Measurements from ENCODE around the gene CACNA2D4. TPM values are rescaled to one million over a fixed set of nuclear protein-coding genes. Genes with fewer than 3 reads are reported as not detected.

Gene CACNA2D4
- total and polyA plus RNA-seq, 2 donors (not counting 3 experiments of a cell fraction or from before 2014, with no cell fraction given) = 0.58 to 0.73 TPM

- FAIRE-seq = no peak
- Histone ChIP-seq H3K9me3 (replicated peaks; ENCODE audit: control insufficient read depth, insufficient read depth, low read length) (no peaks in the 10 kb centered on the region), H3K4me2 (ENCODE audit: insufficient read depth, low read length) (no peak overlapping the region), H3K27me3 (ENCODE audit: control insufficient read depth in 2 of 2, insufficient read depth in 2 of 2, low read length in 2 of 2) (no peaks in the 10 kb centered on the region), H3K36me3 (ENCODE audit: control insufficient read depth in 2 of 2, extremely low read depth in 1 of 2, insufficient read depth in 2 of 2, low read length in 2 of 2) (no peaks in the 10 kb centered on the region), H2AFZ (ENCODE audit: low read depth, low read length) (no peak overlapping the region), H3K79me2 (ENCODE audit: control insufficient read depth, insufficient read depth, low read length) (no peaks in the 10 kb centered on the region), H3K4me3 (replicated peaks in 1 of 3; ENCODE audit: insufficient read depth in 1 of 3, low read depth in 1 of 3, low read length in 3 of 3) (no peak overlapping the region), H4K20me1 (replicated peaks; ENCODE audit: control insufficient read depth, extremely low read depth, insufficient read depth, low read length) (no peaks in the 10 kb centered on the region), H3K9me1 (replicated peaks; ENCODE audit: control insufficient read depth, extremely low read depth, insufficient read depth, low read length) (no peaks in the 10 kb centered on the region), H3K9ac (replicated peaks; ENCODE audit: extremely low read depth, insufficient read depth, low read length) (no peak overlapping the region), H3K27ac (ENCODE audit: insufficient read depth, low read depth, low read length) (no peak overlapping the region), H3K4me1 (ENCODE audit: control insufficient read depth, extremely low read depth, insufficient read depth, low read length) (no peaks in the 10 kb centered on the region)
- POLR2A ChIA-PET = no interaction called here
- BruUV-seq (replicated peaks) = no TSS peak
- no peak for DNase-seq (ENCODE audit: low read depth, low spot score)
- TF ChIP-seq EZH2 (IDR thresholded peaks at IDR 0.05; ENCODE audit: borderline replicate concordance, low read depth, low read length, severe bottlenecking) (no peak), CTCF (IDR thresholded peaks at IDR 0.05; ENCODE audit: extremely low read depth in 1 of 2, insufficient read depth in 1 of 2, low read depth in 1 of 2, low read length in 2 of 2) (no peak)
- dilution Hi-C loops (cut with MboI; ENCODE audit: extremely low pct_ligation_motif_present, low sequenced_read_pairs) (loop anchor here (25.0 kb wide), 1 partner anchor 302 kb away; the partner anchor contains the start of gene WNT5B), intact Hi-C loops (cut with micrococcal nuclease) (no loop called here)
- CTCF ChIA-PET = interaction anchor here (0.9 to 2.8 kb wide), 52 partner anchors 10 to 646 kb away, joined by 3 to 226 read pairs (median 5); partner anchors contain the start of genes CACNA2D4, DCP1B and LRTM2
Observed at GRCh38 chr12:1939331-1939730, 20.9 kb upstream of the CACNA2D4 start.

GRCh38 chr12:1937481-1938224, 19.2 kb upstream of the CACNA2D4 start:
- H3K36me3 ChIP-seq (ENCODE audit: control insufficient read depth in 2 of 2, extremely low read depth in 1 of 2, insufficient read depth in 2 of 2, low read length in 2 of 2) = no peaks in the 10 kb centered on the region
- no peaks in the 10 kb centered on the region for H4K20me1 ChIP-seq (replicated peaks; ENCODE audit: control insufficient read depth, extremely low read depth, insufficient read depth, low read length)
- FAIRE-seq (no peak), DNase-seq (ENCODE audit: low read depth, low spot score) (no peak)
- TF ChIP-seq MAX (IDR thresholded peaks at IDR 0.05; ENCODE audit: insufficient read depth, insufficient read length) (no peak), CTCF (IDR thresholded peaks at IDR 0.05; ENCODE audit: extremely low read depth in 1 of 2, insufficient read depth in 1 of 2, low read depth in 1 of 2, low read length in 2 of 2) (no peak)
- BruUV-seq (replicated peaks) = no TSS peak
- POLR2A ChIA-PET = no interaction called here
- CTCF ChIA-PET = no interaction called here
- no peak overlapping the region for H2AFZ ChIP-seq (ENCODE audit: low read depth, low read length)
- H3K27ac ChIP-seq (ENCODE audit: insufficient read depth, low read depth, low read length) = no peak overlapping the region
- H3K9ac ChIP-seq (replicated peaks; ENCODE audit: extremely low read depth, insufficient read depth, low read length) = no peak overlapping the region
- no peaks in the 10 kb centered on the region for H3K9me1 ChIP-seq (replicated peaks; ENCODE audit: control insufficient read depth, extremely low read depth, insufficient read depth, low read length)
- H3K27me3 ChIP-seq (ENCODE audit: control insufficient read depth in 2 of 2, insufficient read depth in 2 of 2, low read length in 2 of 2) = no peaks in the 10 kb centered on the region
- H3K79me2 ChIP-seq (ENCODE audit: control insufficient read depth, insufficient read depth, low read length) = no peaks in the 10 kb centered on the region
- no peaks in the 10 kb centered on the region for H3K9me3 ChIP-seq (replicated peaks; ENCODE audit: control insufficient read depth, insufficient read depth, low read length)
- H3K4me3 ChIP-seq (replicated peaks in 1 of 3; ENCODE audit: insufficient read depth in 1 of 3, low read depth in 1 of 3, low read length in 3 of 3) = no peak overlapping the region
- H3K4me1 ChIP-seq (ENCODE audit: control insufficient read depth, extremely low read depth, insufficient read depth, low read length) = no peaks in the 10 kb centered on the region
- H3K4me2 ChIP-seq (ENCODE audit: insufficient read depth, low read length) = no peak overlapping the region
- dilution Hi-C loops (cut with MboI; ENCODE audit: extremely low pct_ligation_motif_present, low sequenced_read_pairs) (loop anchor here (25.0 kb wide), 1 partner anchor 300 kb away; the partner anchor contains the start of gene WNT5B), intact Hi-C loops (cut with micrococcal nuclease) (no loop called here)

Measured in endothelial cell of umbilical vein (primary cell).